Natural killer cell (primary cell): ENCODE measurements around the gene SHD. TPM values are rescaled to one million over a fixed set of nuclear protein-coding genes. Genes with fewer than 3 reads are reported as not detected.
"Not testable (repeated sequence)": the region's sequence is repeated elsewhere in the genome, so short reads cannot be mapped to it uniquely, and the experiment has no call there.

Experiments
- ATAC-seq, 3 donors: fragments of 150-1000 bp in 2 of 3; fragments of 200-7000 bp in 1 of 3; cut with Tn5 transposase; 1 replicate in 1 of 3; 2 replicates in 2 of 3; pipeline ENCODE4 v1.10.0; 2021; ENCODE audit warnings: mild to moderate bottlenecking in 2 of 3, moderate library complexity in 2 of 3
- DNase-seq, 2 donors: peaks; one replicate each; pipeline versions ENCODE4 v3.0.0 to v3.0.0-alpha.2; 2013 to 2021; ENCODE audit warnings: mixed read lengths in 1 of 2
- H3K27ac ChIP-seq: one replicate; pipeline ENCODE4 v1.5.1; 2013; ENCODE audit warnings: mild to moderate bottlenecking, low read length
- H3K27me3 ChIP-seq: one replicate; pipeline ENCODE4 v1.6.1; 2013; ENCODE audit warnings: low read length; ENCODE audit not compliant: control insufficient read depth, insufficient read depth
- H3K36me3 ChIP-seq: one replicate; pipeline ENCODE4 v1.6.1; 2013; ENCODE audit warnings: low read length; ENCODE audit not compliant: control insufficient read depth, insufficient read depth
- H3K4me1 ChIP-seq: one replicate; pipeline ENCODE4 v1.6.1; 2013; ENCODE audit warnings: low read length; ENCODE audit not compliant: control insufficient read depth, insufficient read depth
- H3K4me3 ChIP-seq: one replicate; pipeline ENCODE4 v1.5.1; 2013; ENCODE audit warnings: low read length
- H3K9me3 ChIP-seq: one replicate; pipeline ENCODE4 v1.6.1; 2013; ENCODE audit warnings: low read length; ENCODE audit not compliant: control insufficient read depth, insufficient read depth
- H3K27ac Mint-ChIP-seq, 2 donors: one replicate each; pipeline ENCODE4 v1.8.0; 2022; ENCODE audit warnings: mild to moderate bottlenecking in 2 of 2, mixed read lengths in 2 of 2, moderate library complexity in 1 of 2
- H3K27me3 Mint-ChIP-seq, 2 donors: one replicate each; pipeline ENCODE4 v1.8.0; 2022; ENCODE audit warnings: low read depth in 2 of 2, mixed read lengths in 2 of 2
- H3K36me3 Mint-ChIP-seq: one replicate; pipeline ENCODE4 v1.8.0; 2022; ENCODE audit warnings: mixed read lengths
- H3K4me1 Mint-ChIP-seq, 2 donors: one replicate each; pipeline ENCODE4 v1.8.0; 2022; ENCODE audit warnings: mixed read lengths in 2 of 2
- H3K4me3 Mint-ChIP-seq: one replicate; pipeline ENCODE4 v1.8.0; 2022; ENCODE audit warnings: mild to moderate bottlenecking, moderate library complexity, mixed read lengths
- H3K9me3 Mint-ChIP-seq, 2 donors: one replicate each; pipeline ENCODE4 v1.8.0; 2022; ENCODE audit warnings: mixed read lengths in 2 of 2
- WGBS: methylation state at CpG from one replicate; pipeline ENCODE4 v1.1.7; 2013; ENCODE audit warnings: missing lambda C conversion rate; ENCODE audit not compliant: insufficient coverage; 5-methylcytosine and 5-hydroxymethylcytosine counted together
- intact Hi-C: fragments of 100-400 bp; cut with micrococcal nuclease; formaldehyde crosslinking; loops from one replicate; pipeline ENCODE4 v1.14.2; 2022
- total RNA-seq, 4 donors: library from RNA; stranded (reverse); fragments of 120-200 nt in 1 of 4; gene quantifications; one replicate each; pipeline versions ENCODE4 v1.2.3 to v1.2.4, GENCODE V29; 2013 to 2022
- TF ChIP-seq, protein P1 (sequence below): fragments of 200-600 bp; IDR thresholded peaks from one replicate; pipeline ENCODE4 v1.8.0; 2022; ENCODE audit warnings: antibody characterized with exemption

SHD gene
- total RNA-seq, 3 donors from 2014 or later (not counting 1 experiment from before 2014, with no cell fraction given): 0.20 TPM; not detected in 2

GRCh38 chr19:4268816-4269430 lies 10.1 kb upstream of the SHD start:
- no peak overlapping the region for H3K4me3 ChIP-seq
- Mint-ChIP-seq H3K27ac (no peak overlapping the region), H3K9me3 (no peaks in the 10 kb centered on the region), H3K4me3 (no peak overlapping the region), H3K36me3 (no peaks in the 10 kb centered on the region), H3K27me3 (no peaks in the 10 kb centered on the region), H3K4me1 (peaks cover 32 to 39% of the 10 kb centered on the region in 2 donors)
- intact Hi-C loops: loop anchor here (5.0 to 10.0 kb wide), 3 partner anchors 33 to 256 kb away; partner anchors contain the start of genes CHAF1A, FSD1, SH3GL1 and TMIGD2
- no peak for DNase-seq
- no peaks in the 10 kb centered on the region for H3K9me3 ChIP-seq
- H3K36me3 ChIP-seq: peaks cover 36% of the 10 kb centered on the region
- ATAC-seq: no peak
- no peak overlapping the region for H3K27ac ChIP-seq
- TF ChIP-seq, protein P1, sequence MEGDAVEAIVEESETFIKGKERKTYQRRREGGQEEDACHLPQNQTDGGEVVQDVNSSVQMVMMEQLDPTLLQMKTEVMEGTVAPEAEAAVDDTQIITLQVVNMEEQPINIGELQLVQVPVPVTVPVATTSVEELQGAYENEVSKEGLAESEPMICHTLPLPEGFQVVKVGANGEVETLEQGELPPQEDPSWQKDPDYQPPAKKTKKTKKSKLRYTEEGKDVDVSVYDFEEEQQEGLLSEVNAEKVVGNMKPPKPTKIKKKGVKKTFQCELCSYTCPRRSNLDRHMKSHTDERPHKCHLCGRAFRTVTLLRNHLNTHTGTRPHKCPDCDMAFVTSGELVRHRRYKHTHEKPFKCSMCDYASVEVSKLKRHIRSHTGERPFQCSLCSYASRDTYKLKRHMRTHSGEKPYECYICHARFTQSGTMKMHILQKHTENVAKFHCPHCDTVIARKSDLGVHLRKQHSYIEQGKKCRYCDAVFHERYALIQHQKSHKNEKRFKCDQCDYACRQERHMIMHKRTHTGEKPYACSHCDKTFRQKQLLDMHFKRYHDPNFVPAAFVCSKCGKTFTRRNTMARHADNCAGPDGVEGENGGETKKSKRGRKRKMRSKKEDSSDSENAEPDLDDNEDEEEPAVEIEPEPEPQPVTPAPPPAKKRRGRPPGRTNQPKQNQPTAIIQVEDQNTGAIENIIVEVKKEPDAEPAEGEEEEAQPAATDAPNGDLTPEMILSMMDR: no peak
- 93% methylated on average over 13 of the region's 13 CpGs for WGBS
- H3K4me1 ChIP-seq: peaks cover 37% of the 10 kb centered on the region
- no peaks in the 10 kb centered on the region for H3K27me3 ChIP-seq

DNA sequence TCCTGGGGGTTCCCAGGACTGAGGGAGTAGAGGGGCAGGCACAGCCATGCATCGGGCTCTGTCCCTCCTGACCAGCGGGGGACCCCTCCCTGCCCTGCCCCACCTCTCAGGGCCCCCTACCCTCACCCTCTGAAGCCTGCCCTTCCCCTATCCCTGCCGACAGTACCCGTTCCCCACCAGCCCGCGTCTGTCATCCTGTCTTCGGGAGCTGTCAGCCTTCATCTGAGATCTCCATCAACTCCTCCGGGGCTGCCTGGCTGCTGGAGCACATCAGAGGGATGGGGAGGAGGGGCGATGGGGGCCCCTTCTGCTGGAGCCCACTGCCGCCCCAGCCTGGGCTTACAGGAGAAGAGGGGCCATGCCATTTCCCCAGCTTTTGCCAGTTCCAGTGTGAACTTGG lies 6.2 kb upstream of the SHD start:
- 92% methylated on average over 10 of the region's 10 CpGs for WGBS
- Mint-ChIP-seq H3K9me3 (no peaks in the 10 kb centered on the region), H3K27me3 (no peaks in the 10 kb centered on the region), H3K36me3 (no peaks in the 10 kb centered on the region), H3K4me3 (no peak overlapping the region), H3K27ac (no peak overlapping the region), H3K4me1 (peaks cover 3 to 7% of the 10 kb centered on the region in 2 donors)
- Histone ChIP-seq H3K4me1 (no peaks in the 10 kb centered on the region), H3K4me3 (no peak overlapping the region), H3K27me3 (no peaks in the 10 kb centered on the region), H3K36me3 (peaks cover 23% of the 10 kb centered on the region), H3K27ac (no peak overlapping the region), H3K9me3 (no peaks in the 10 kb centered on the region)
- no peak for DNase-seq
- TF ChIP-seq, protein P1: no peak
- ATAC-seq: no peak
- intact Hi-C loops: no loop called here

- peaks cover 11% of the 10 kb centered on the region for H3K36me3 ChIP-seq
- H3K27ac ChIP-seq, H3K27me3 ChIP-seq, H3K4me1 ChIP-seq, H3K27me3 Mint-ChIP-seq, H3K9me3 Mint-ChIP-seq, H3K4me3 ChIP-seq, H3K36me3 Mint-ChIP-seq, H3K27ac Mint-ChIP-seq, ATAC-seq, H3K9me3 ChIP-seq, intact Hi-C loops, H3K4me1 Mint-ChIP-seq, DNase-seq, H3K4me3 Mint-ChIP-seq: not testable (repeated sequence)
- WGBS: 94% methylated on average over 6 of the region's 6 CpGs
Measured at GRCh38 chr19:4274321-4274686, 4.8 kb upstream of the SHD start.

DNA sequence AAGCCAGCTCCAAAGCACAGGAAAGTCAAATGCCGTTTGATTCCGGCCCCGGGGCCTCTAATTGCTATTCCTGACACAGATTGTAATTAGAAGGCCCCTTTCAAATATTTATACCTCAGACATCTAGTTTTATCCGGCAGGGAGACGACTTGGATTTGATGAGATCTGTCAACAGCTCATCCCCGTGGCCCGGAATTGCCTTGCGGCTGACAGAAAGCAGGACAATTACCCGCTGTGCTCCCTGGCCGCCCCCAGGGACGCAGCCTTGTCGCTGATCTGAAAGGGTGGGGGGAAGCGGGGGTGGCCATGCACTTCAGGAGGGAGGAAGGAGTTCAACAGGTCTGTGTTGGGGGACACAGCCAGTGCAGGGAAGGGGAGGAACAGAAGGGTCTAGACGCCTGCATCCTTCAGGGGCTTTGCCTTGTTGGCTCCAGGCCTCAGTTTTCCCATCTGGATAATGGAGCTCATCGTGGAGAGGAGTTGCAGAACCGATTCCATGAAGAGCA lies 1.8 kb upstream of the SHD start:
- ATAC-seq: no peak
- 74% methylated on average over 16 of the region's 16 CpGs for WGBS
- no peak for DNase-seq
- intact Hi-C loops: no loop called here
- Histone ChIP-seq H3K27ac (no peak overlapping the region), H3K4me3 (no peak overlapping the region), H3K27me3 (peaks cover 9% of the 10 kb centered on the region), H3K36me3 (no peaks in the 10 kb centered on the region), H3K9me3 (no peaks in the 10 kb centered on the region), H3K4me1 (peaks cover 12% of the 10 kb centered on the region)
- no peaks in the 10 kb centered on the region for H3K9me3 Mint-ChIP-seq
- peaks cover 5 to 6% of the 10 kb centered on the region in 2 donors for H3K4me1 Mint-ChIP-seq
- H3K27ac Mint-ChIP-seq: no peak overlapping the region
- TF ChIP-seq, protein P1: no peak
- H3K4me3 Mint-ChIP-seq: no peak overlapping the region
- no peaks in the 10 kb centered on the region for H3K36me3 Mint-ChIP-seq
- peaks cover 6 to 14% of the 10 kb centered on the region in 2 donors for H3K27me3 Mint-ChIP-seq
